Sigmoid colon (tissue), 7 donors: ENCODE measurements around the gene DDIT4. TPM values are rescaled to one million over a fixed set of nuclear protein-coding genes. Genes with fewer than 3 reads are reported as not detected.

ENCODE experiments used
- DNase-seq: peaks from one replicate; pipeline ENCODE4 v3.0.0-alpha.2; 2019
- H3K27ac ChIP-seq, 4 donors: fragments of 200-600 bp; sonication (generic); one replicate each; pipeline ENCODE4 v1.5.1; 2016 to 2019; ENCODE audit warnings: mild to moderate bottlenecking in 1 of 4
- H3K27me3 ChIP-seq, 3 donors: fragments of 200-600 bp; sonication (generic); one replicate each; pipeline ENCODE4 v1.5.1; 2019; ENCODE audit warnings: mild to moderate bottlenecking in 1 of 3
- H3K36me3 ChIP-seq, 4 donors: fragments of 200-600 bp; sonication (generic); one replicate each; pipeline ENCODE4 v1.5.1; 2016 to 2019
- H3K4me1 ChIP-seq, 4 donors: fragments of 200-600 bp; sonication (generic); one replicate each; pipeline ENCODE4 v1.5.1; 2017 to 2019
- H3K4me3 ChIP-seq, 4 donors: fragments of 200-600 bp; sonication (generic); one replicate each; pipeline ENCODE4 v1.5.1; 2017 to 2019; ENCODE audit warnings: mild to moderate bottlenecking in 2 of 4, moderate library complexity in 1 of 4
- H3K9me3 ChIP-seq, 4 donors: fragments of 200-600 bp in 3 of 4; sonication (generic) in 3 of 4; one replicate each; pipeline versions ENCODE4 v1.5.1 to v1.6.1; 2013 to 2019
- EP300 ChIP-seq, 4 donors: sonication (generic); formaldehyde crosslinking; IDR thresholded peaks; one replicate each; pipeline ENCODE4 v1.6.1; 2017; ENCODE audit warnings: antibody characterized with exemption in 4 of 4
- POLR2A ChIP-seq, 2 donors: fragments of 450-650 bp; IDR thresholded peaks; one replicate each; pipeline ENCODE4 v1.6.1; 2016; ENCODE audit warnings: antibody characterized with exemption in 2 of 2, mild to moderate bottlenecking in 2 of 2, moderate library complexity in 2 of 2
- POLR2AphosphoS5 ChIP-seq, 4 donors: sonication (generic); formaldehyde crosslinking; IDR thresholded peaks; one replicate each; pipeline ENCODE4 v1.6.1; 2017; ENCODE audit warnings: antibody characterized with exemption in 4 of 4
- WGBS, 2 donors: extraction: QIAGEN DNeasy Blood & Tissue Kit; methylation state at CpG; one replicate each; pipeline ENCODE4 v1.1.7; 2013; 5-methylcytosine and 5-hydroxymethylcytosine counted together
- intact Hi-C: fragments of 100-400 bp; cut with DNase I; formaldehyde crosslinking; loops from one replicate; pipeline ENCODE4 v1.15.1; 2023
- polyA plus RNA-seq, 3 donors: library from polyadenylated mRNA; stranded (reverse); fragments of 200-250 nt; gene quantifications; one replicate each; pipeline ENCODE4 v1.2.3, GENCODE V29; 2013
- total RNA-seq, 4 donors: library from RNA; depleted of rRNA; stranded (reverse); fragments of >200 nt; gene quantifications; one replicate each; pipeline ENCODE4 v1.1.0, GENCODE V29; 2016
- TF ChIP-seq, protein P1 (sequence below), 4 experiments: fragments of 450-650 bp in 3 of 4; fragments of 200-600 bp in 1 of 4; IDR thresholded peaks; one replicate each; pipeline ENCODE4 v1.5.1; 2016 to 2019; ENCODE audit warnings: antibody characterized with exemption in 4 of 4, mild to moderate bottlenecking in 3 of 4, moderate library complexity in 2 of 4
- donor health status: healthy with polysubstance abuse.
- donor health status: Bipolar disorder and iron deficiency.
- donor health status: healthy.

DDIT4 gene
- total and polyA plus RNA-seq, 7 donors, result 71.5 to 413 (median 100.0) TPM

DNA sequence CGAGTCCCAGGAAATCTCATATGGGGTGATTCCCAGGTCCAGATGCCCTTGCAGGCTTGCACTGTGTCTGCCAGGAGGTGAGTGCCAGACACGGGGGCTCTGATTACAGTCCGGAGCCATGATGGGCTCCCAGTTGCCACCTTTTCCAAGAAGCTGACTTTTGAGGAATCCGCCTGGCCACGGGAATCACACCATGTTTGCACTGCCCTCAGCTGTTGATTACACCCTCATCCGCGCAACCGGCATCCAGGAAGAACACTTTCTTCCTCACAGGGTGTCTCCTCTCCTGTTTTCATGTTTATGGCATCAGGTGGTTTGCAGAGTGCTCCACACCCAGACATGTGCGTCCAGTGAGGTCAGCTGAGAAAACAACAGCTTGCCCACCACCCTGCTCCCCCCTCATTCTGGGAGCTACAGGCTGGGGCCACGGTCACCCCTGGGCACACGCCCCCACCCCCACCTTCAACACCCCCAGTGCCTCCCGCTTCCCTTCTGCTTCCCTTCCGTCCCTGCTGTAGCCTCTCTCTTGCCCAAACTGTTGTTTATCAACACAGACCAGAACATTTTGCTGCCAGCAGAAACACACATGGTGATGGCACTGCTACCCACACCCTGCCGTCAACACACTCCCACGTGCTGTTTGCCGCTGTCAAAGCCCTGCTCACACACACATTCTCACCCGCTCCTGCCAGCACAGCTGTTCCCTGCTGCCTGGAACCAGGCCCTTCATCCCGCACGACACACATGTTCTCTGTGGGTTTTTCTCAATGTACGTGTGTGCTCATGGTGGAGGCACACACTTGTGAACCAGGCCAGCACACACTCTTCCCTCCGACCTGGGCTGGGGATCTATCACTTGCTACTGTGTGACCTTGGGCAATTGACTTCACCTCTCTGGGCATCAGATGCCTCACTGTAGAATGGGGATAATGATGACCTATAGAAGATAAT lies 35.8 kb downstream of the DDIT4 start:
- Histone ChIP-seq H3K9me3 (no peaks in the 10 kb centered on the region), H3K4me1 (peaks cover 0 to 23% (median 11%) of the 10 kb centered on the region in 4 donors), H3K27me3 (no peaks in the 10 kb centered on the region), H3K4me3 (no peak overlapping the region), H3K27ac (peak overlapping the region in 2 of 4 donors; percentile 9 to 49), H3K36me3 (no peaks in the 10 kb centered on the region)
- peak; percentile 77 for DNase-seq
- 16 to 56% methylated on average over 21 of the region's 21 CpGs for WGBS, 2 donors
- intact Hi-C loops, result no loop called here
- no peak for TF ChIP-seq EP300 (IDR thresholded peaks at IDR 0.05)
- no peak for TF ChIP-seq POLR2A (IDR thresholded peaks at IDR 0.05)
- TF ChIP-seq, protein P1, sequence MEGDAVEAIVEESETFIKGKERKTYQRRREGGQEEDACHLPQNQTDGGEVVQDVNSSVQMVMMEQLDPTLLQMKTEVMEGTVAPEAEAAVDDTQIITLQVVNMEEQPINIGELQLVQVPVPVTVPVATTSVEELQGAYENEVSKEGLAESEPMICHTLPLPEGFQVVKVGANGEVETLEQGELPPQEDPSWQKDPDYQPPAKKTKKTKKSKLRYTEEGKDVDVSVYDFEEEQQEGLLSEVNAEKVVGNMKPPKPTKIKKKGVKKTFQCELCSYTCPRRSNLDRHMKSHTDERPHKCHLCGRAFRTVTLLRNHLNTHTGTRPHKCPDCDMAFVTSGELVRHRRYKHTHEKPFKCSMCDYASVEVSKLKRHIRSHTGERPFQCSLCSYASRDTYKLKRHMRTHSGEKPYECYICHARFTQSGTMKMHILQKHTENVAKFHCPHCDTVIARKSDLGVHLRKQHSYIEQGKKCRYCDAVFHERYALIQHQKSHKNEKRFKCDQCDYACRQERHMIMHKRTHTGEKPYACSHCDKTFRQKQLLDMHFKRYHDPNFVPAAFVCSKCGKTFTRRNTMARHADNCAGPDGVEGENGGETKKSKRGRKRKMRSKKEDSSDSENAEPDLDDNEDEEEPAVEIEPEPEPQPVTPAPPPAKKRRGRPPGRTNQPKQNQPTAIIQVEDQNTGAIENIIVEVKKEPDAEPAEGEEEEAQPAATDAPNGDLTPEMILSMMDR (IDR thresholded peaks at IDR 0.05), result no peak
- TF ChIP-seq POLR2AphosphoS5 (IDR thresholded peaks at IDR 0.05), result no peak

DNA sequence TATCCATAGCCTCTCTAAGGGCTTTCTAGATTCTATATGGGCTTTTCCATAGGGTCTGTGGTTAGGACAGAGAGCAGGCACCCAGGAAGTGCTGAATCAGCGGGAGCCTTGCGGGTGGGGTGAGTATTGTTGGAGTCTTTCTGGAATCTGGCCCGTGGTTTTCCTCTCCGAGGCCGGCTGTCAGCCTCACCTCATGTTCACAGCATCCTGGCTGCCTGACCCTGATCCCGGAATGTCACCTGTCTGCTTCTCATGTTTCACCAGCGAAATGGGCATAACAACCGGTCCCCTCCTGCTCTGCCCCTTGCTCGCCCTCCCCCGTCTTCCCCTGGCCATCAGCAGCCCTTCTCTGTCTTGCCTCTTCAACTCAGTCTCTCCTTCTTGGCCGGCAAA lies 36.5 kb downstream of the DDIT4 start:
- WGBS, 2 donors, result 57 to 69% methylated on average over 11 of the region's 11 CpGs
- no peaks in the 10 kb centered on the region for H3K9me3 ChIP-seq
- intact Hi-C loops, result no loop called here
- no peak for DNase-seq
- no peak overlapping the region for H3K4me3 ChIP-seq
- H3K4me1 ChIP-seq, result peaks cover 0 to 27% (median 17%) of the 10 kb centered on the region in 4 donors
- H3K27me3 ChIP-seq, result no peaks in the 10 kb centered on the region
- H3K27ac ChIP-seq, result no peak overlapping the region
- H3K36me3 ChIP-seq, result no peaks in the 10 kb centered on the region
- TF ChIP-seq, protein P1 (IDR thresholded peaks at IDR 0.05), result no peak
- TF ChIP-seq POLR2A (IDR thresholded peaks at IDR 0.05), result no peak
- no peak for TF ChIP-seq POLR2AphosphoS5 (IDR thresholded peaks at IDR 0.05)
- TF ChIP-seq EP300 (IDR thresholded peaks at IDR 0.05), result no peak

DNA sequence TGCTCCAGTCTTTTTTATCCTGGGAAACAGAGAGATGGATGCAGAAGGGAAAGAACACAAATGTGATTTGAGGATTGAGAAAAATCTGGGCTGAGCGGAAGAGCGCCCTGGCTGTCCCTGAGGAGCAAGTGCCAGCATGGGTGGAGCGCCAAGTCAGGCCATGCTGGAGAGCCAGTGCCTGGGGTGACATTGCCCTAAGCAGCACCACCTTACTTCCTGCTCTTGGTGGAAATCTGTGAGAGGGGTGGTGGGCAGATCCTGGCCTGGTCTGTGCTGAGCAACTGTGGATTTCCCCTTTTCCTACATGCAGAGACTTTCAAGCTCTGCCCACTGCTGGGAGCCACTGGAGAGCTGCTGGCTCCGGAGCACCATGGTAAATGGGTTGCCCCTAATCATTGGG lies 36.9 kb downstream of the DDIT4 start:
- H3K27me3 ChIP-seq, result no peaks in the 10 kb centered on the region
- no peaks in the 10 kb centered on the region for H3K36me3 ChIP-seq
- TF ChIP-seq POLR2AphosphoS5 (IDR thresholded peaks at IDR 0.05), result no peak
- no peak for TF ChIP-seq EP300 (IDR thresholded peaks at IDR 0.05)
- TF ChIP-seq POLR2A (IDR thresholded peaks at IDR 0.05), result no peak
- TF ChIP-seq, protein P1 (IDR thresholded peaks at IDR 0.05), result no peak
- no peak overlapping the region for H3K4me3 ChIP-seq
- H3K4me1 ChIP-seq, result peaks cover 0 to 31% (median 21%) of the 10 kb centered on the region in 4 donors
- no peak for DNase-seq
- WGBS, 2 donors, result 93 to 95% methylated on average over 4 of the region's 4 CpGs
- intact Hi-C loops, result no loop called here
- H3K27ac ChIP-seq, result no peak overlapping the region
- H3K9me3 ChIP-seq, result no peaks in the 10 kb centered on the region

GRCh38 chr10:72311667-72312066 lies 37.9 kb downstream of the DDIT4 start:
- intact Hi-C loops, result no loop called here
- WGBS, 2 donors, result 78 to 93% methylated on average over 7 of the region's 7 CpGs
- DNase-seq, result no peak
- Histone ChIP-seq H3K27me3 (no peaks in the 10 kb centered on the region), H3K27ac (no peak overlapping the region), H3K36me3 (no peaks in the 10 kb centered on the region), H3K4me3 (no peak overlapping the region), H3K9me3 (no peaks in the 10 kb centered on the region), H3K4me1 (peaks cover 0 to 41% (median 31%) of the 10 kb centered on the region in 4 donors)
- TF ChIP-seq, protein P1 (IDR thresholded peaks at IDR 0.05), result no peak
- no peak for TF ChIP-seq POLR2A (IDR thresholded peaks at IDR 0.05)
- TF ChIP-seq EP300 (IDR thresholded peaks at IDR 0.05), result no peak
- no peak for TF ChIP-seq POLR2AphosphoS5 (IDR thresholded peaks at IDR 0.05)
